Lower leg skin (tissue), 3 donors: ENCODE data around the gene PSMG4.

ENCODE experiments used
- POLR2A ChIP-seq, 2 donors: fragments of 450-650 bp; IDR thresholded peaks; one replicate each; pipeline ENCODE4 v1.6.1; 2016 to 2017; ENCODE audit warnings: antibody characterized with exemption in 2 of 2, mild to moderate bottlenecking in 1 of 2, moderate library complexity in 1 of 2
- TF ChIP-seq, protein P1 (sequence below), 3 donors: fragments of 450-650 bp; IDR thresholded peaks; one replicate each; pipeline ENCODE4 v1.5.1; 2016; ENCODE audit warnings: antibody characterized with exemption in 3 of 3, mild to moderate bottlenecking in 3 of 3, moderate library complexity in 2 of 3

DNA sequence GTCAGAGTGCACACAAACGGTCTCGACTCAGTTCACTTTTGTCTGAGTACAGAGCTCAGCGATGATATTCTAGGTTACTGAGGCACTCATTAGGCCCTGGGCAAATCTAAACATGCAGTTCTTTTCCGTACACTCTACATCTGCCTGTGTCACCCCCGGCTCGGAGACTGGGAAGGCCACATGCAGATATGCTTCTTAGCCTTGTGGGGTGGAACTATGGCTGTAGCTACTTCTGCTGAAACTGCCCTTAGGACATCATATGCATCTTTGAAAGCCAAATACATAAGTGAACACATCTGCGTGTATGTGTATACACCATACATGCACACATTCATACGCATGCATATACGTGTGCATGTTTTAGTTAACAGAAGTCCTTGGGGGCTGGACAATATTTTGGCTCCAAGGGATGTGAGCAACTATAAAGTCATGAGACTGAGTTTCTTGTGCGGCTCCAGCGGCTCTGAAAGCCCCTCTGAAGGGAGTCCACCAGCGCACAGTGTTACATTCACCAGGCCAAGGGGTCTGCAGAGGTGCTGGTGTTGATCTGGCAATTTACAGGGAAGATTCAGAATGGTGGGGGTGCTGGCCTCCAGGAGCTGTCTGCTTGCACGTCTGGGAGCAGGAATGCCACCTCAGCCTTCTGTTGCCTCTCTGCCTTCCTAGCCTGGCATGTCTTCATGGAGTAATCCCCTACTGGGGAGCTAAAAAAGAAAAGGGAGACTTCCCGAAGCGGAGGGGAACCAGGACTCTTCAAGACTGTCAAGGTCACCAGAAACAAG is 31.6 kb downstream of the PSMG4 start:
- TF ChIP-seq, protein P1, sequence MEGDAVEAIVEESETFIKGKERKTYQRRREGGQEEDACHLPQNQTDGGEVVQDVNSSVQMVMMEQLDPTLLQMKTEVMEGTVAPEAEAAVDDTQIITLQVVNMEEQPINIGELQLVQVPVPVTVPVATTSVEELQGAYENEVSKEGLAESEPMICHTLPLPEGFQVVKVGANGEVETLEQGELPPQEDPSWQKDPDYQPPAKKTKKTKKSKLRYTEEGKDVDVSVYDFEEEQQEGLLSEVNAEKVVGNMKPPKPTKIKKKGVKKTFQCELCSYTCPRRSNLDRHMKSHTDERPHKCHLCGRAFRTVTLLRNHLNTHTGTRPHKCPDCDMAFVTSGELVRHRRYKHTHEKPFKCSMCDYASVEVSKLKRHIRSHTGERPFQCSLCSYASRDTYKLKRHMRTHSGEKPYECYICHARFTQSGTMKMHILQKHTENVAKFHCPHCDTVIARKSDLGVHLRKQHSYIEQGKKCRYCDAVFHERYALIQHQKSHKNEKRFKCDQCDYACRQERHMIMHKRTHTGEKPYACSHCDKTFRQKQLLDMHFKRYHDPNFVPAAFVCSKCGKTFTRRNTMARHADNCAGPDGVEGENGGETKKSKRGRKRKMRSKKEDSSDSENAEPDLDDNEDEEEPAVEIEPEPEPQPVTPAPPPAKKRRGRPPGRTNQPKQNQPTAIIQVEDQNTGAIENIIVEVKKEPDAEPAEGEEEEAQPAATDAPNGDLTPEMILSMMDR (IDR thresholded peaks at IDR 0.05), result no peak
- no peak for TF ChIP-seq POLR2A (IDR thresholded peaks at IDR 0.05)
